Calu3 (cell line): ENCODE data around the gene LAMB3. TPM values are rescaled to one million over a fixed set of nuclear protein-coding genes. Genes with fewer than 3 reads are reported as not detected.

ENCODE experiments used
- BruUV-seq: library from RNA; stranded (reverse); fragments of 400-500 nt; replicated peaks from 2 replicates; lab custom pipeline; 2021; lab: Mats Ljungman, UMichigan
- CTCF ChIA-PET: fragments of 300-600 bp; sonication (Branson Sonifier 250); formaldehyde crosslinking; loops from one replicate; lab custom pipeline; 2022; ENCODE audit warnings: antibody characterized with exemption; lab: Charles Lee
- DNase-seq: peaks from one replicate; pipeline ENCODE4 v3.0.0; 2022
- H3K27ac Mint-ChIP-seq: one replicate; pipeline ENCODE4 v1.8.0; 2022; ENCODE audit warnings: mixed read lengths; ENCODE audit not compliant: unreplicated experiment
- H3K27me3 Mint-ChIP-seq: one replicate; pipeline ENCODE4 v1.8.0; 2022; ENCODE audit warnings: mixed read lengths; ENCODE audit not compliant: unreplicated experiment
- H3K36me3 Mint-ChIP-seq: one replicate; pipeline ENCODE4 v1.8.0; 2022; ENCODE audit warnings: mild to moderate bottlenecking, moderate library complexity, mixed read lengths; ENCODE audit not compliant: insufficient read depth, unreplicated experiment
- H3K4me1 Mint-ChIP-seq: one replicate; pipeline ENCODE4 v1.8.0; 2022; ENCODE audit warnings: mild to moderate bottlenecking, low read depth, mixed read lengths; ENCODE audit not compliant: unreplicated experiment
- H3K4me3 Mint-ChIP-seq: one replicate; pipeline ENCODE4 v1.8.0; 2022; ENCODE audit warnings: mild to moderate bottlenecking, low read depth, moderate library complexity, mixed read lengths; ENCODE audit not compliant: unreplicated experiment
- H3K9me3 Mint-ChIP-seq: one replicate; pipeline ENCODE4 v1.8.0; 2022; ENCODE audit warnings: low read depth, mixed read lengths; ENCODE audit not compliant: unreplicated experiment
- CTCF ChIP-seq: fragments of 200-600 bp; IDR thresholded peaks from one replicate; pipeline ENCODE4 v1.8.0; 2022; ENCODE audit warnings: antibody characterized with exemption; ENCODE audit not compliant: unreplicated experiment
- intact Hi-C: fragments of 100-400 bp; cut with micrococcal nuclease; formaldehyde crosslinking; loops from one replicate; pipeline ENCODE4 v1.10.0; 2022; ENCODE audit not compliant: unreplicated experiment
- total RNA-seq: library from RNA; stranded (reverse); gene quantifications from 2 replicates; pipeline ENCODE4 v1.2.3, GENCODE V29; 2022

The LAMB3 gene
- total RNA-seq, 1 experiment from 2014 or later = 331 TPM

GRCh38 chr1:209657140-209657879 is 5.1 kb upstream of the LAMB3 start:
- DNase-seq = no peak
- peaks cover 23% of the 10 kb centered on the region for H3K36me3 Mint-ChIP-seq
- H3K9me3 Mint-ChIP-seq = no peaks in the 10 kb centered on the region
- H3K27ac Mint-ChIP-seq = peak overlapping the region; percentile 4
- no peaks in the 10 kb centered on the region for H3K27me3 Mint-ChIP-seq
- no peak overlapping the region for H3K4me3 Mint-ChIP-seq
- CTCF ChIA-PET = no interaction called here
- H3K4me1 Mint-ChIP-seq = peaks cover 42% of the 10 kb centered on the region
- intact Hi-C loops = loop anchor here (10.0 kb wide), 2 partner anchors 167 to 1727 kb away; partner anchors contain the start of gene UTP25
- no TSS peak for BruUV-seq
- TF ChIP-seq CTCF = no peak

- TF ChIP-seq CTCF = no peak
- no TSS peak for BruUV-seq
- peak overlapping the region; percentile 97 for H3K27ac Mint-ChIP-seq
- DNase-seq = peak; percentile 80
- H3K4me1 Mint-ChIP-seq = peaks cover 57% of the 10 kb centered on the region
- H3K36me3 Mint-ChIP-seq = peaks cover 40% of the 10 kb centered on the region
- no peaks in the 10 kb centered on the region for H3K27me3 Mint-ChIP-seq
- CTCF ChIA-PET = interaction anchor here (0.6 to 1.0 kb wide), 5 partner anchors 9 to 580 kb away, joined by 3 to 4 read pairs (median 4); no protein-coding TSS in a partner anchor
- no peak overlapping the region for H3K4me3 Mint-ChIP-seq
- H3K9me3 Mint-ChIP-seq = no peaks in the 10 kb centered on the region
- intact Hi-C loops = loop anchor here (2.0 to 10.0 kb wide), 3 partner anchors 17 to 1729 kb away; partner anchors contain the start of gene UTP25
Measured at GRCh38 chr1:209655411-209656231, 3.4 kb upstream of the LAMB3 start.

- intact Hi-C loops = loop anchor here (2.0 to 10.0 kb wide), 4 partner anchors 19 to 1731 kb away; partner anchors contain the start of gene UTP25
- H3K4me3 Mint-ChIP-seq = peak overlapping the region; percentile 89
- BruUV-seq = no TSS peak
- H3K9me3 Mint-ChIP-seq = no peaks in the 10 kb centered on the region
- CTCF ChIA-PET = interaction anchor here (1.5 to 6.2 kb wide), 5 partner anchors 12 to 47 kb away, joined by 4 to 58 read pairs (median 8); partner anchors contain the start of gene G0S2
- peak overlapping the region; percentile 97 for H3K27ac Mint-ChIP-seq
- DNase-seq = peak; percentile 60
- H3K36me3 Mint-ChIP-seq = peaks cover 56% of the 10 kb centered on the region
- H3K27me3 Mint-ChIP-seq = no peaks in the 10 kb centered on the region
- H3K4me1 Mint-ChIP-seq = peaks cover 60% of the 10 kb centered on the region
- TF ChIP-seq CTCF = no peak
Measured at GRCh38 chr1:209653915-209654351, 1.7 kb upstream of the LAMB3 start.

GRCh38 chr1:209652873-209653401 is 712 bp upstream of the LAMB3 start:
- Mint-ChIP-seq H3K27ac (peak overlapping the region; percentile 97), H3K9me3 (no peaks in the 10 kb centered on the region), H3K4me3 (peak overlapping the region; percentile 89), H3K27me3 (no peaks in the 10 kb centered on the region), H3K4me1 (peaks cover 65% of the 10 kb centered on the region), H3K36me3 (peaks cover 63% of the 10 kb centered on the region)
- DNase-seq = peak; percentile 99
- no TSS peak for BruUV-seq
- no peak for TF ChIP-seq CTCF
- intact Hi-C loops = loop anchor here (1.0 to 10.0 kb wide), 4 partner anchors 51 to 1732 kb away; partner anchors contain the start of gene UTP25
- CTCF ChIA-PET = interaction anchor here (0.5 to 6.2 kb wide), 22 partner anchors 11 to 529 kb away, joined by 3 to 58 read pairs (median 4); partner anchors contain the start of genes G0S2 and IRF6
